ENCODE results near the gene IL24. TPM values are rescaled to one million over a fixed set of nuclear protein-coding genes. Genes with fewer than 3 reads are reported as not detected.

The IL24 gene
- total RNA-seq, 1 experiment from 2014 or later: not detected

DNA sequence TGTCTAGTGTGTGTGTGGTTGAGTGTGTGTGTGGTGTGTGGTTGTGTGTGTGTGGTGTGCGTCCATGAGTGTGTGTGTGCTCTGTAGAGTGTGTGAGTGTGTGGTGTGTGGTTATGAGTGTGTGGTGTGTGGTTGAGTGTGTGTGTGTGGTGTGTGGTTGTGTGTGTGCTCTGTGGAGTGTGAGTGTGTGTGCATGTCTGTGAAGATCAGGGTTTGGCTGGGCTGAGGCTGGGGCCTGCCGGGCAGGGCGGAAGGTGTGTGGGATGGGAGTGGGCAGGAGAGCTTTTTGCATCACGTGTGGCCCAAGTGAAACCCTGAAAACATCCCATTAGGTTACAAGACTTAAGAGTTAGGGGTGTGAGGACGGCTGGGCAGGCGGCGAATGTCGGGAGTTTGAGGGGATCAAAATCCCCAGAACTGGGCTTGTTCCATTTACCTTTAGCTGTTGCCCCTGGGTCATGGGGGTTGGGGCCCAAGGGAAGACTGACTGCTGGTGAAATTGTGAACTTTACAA, 27.4 kb downstream of the IL24 start:
- DNase-seq (ENCODE audit: low spot score): no peak

DNA sequence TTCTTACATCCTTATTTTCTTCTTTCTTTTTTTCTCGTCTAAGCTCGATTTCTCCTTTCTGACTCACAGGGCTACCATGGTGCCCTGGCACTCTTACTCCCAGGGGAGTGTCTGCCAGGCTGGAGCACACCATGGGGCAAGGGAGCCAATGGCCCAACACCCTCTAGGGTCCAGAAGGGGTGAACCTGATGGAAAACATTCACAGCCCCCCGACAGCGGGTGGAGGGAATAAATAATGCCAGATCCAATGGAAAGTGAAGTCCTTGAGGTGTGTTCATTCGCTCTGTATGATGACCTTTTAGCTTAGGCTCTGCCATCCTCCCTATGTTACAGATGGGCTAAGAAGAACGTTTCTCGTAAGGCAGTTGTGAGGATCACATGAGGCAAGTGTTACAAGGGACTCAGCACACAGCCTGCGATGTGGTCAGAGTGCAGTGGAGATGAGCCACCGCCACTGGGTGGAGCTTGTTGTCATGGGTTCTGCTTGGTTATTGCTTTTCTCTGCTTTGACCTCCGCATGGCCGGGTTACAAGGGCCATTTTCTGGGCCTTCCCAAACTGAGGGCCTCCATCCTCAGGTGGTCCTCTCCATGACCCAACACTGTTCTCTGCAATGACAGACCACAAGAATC, 28.0 kb downstream of the IL24 start:
- peak; percentile 20 for DNase-seq (ENCODE audit: low spot score)

DNA sequence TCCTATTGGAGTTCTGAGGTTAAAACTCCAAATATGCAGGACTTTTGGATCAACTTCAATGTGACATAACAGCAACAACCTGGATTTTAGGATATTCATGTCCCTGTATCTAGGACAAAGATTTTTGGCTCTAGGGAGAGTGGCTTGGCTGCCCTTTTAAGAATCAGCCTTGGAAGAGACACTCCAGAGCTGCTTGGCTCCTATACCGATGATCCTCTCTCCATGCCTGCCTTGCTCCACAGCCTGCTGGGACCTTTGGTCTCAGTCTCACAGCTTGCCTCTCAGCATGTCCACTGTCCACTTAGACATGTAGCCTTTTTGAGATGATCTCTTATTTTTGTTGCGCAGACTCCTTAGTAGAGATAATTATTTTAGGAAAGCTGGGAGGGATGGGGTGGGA, 29.0 kb downstream of the IL24 start:
- DNase-seq (ENCODE audit: low spot score): no peak

DNA sequence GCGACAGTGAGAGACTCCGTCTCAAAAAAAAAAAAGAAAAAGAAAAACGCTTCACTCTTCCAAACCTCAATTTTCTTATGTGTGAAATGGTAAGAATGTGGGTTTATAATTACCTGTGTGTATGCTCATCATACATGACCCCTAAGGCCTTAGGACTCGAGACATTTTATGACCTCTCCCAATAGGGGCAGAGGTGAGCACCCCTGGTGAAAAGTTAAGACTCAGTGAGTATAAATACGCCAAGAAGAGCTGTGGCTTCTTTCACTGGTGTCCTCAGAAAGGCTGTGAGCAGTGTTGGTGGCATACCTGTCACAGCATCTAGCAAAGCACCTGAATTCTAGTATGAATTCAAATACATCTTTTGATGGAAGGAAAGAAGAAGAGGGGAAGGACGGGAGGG, 32.3 kb downstream of the IL24 start:
- no peak for DNase-seq (ENCODE audit: low spot score)

DNA sequence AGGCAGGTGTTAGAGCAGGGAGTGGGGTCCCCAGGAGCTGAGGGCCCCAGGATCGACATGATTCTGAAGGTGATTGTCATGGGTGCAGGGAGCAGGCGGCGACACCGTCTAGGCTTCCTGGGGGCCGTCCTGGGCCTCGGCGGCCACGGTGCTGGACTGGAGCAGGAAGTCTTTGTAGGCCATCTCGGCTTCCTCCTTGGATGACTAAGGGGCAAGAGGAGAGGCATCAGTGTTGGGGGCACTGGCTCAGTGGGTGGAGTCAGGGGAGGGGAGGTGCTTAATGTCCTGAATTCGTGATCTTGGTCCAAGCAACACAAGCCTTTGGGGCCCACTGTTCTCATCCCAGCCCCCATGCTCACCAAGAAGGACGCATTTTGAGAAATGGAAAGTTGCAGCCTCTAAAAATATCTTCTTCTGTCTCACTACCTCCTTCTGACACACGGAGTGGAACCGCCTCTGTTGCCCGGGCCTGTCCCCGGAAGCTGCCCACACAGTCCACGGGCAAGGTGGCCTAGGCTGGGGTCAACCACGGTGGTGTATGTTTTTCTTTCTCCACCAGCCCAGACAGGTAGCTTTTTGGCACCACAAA, 33.1 kb downstream of the IL24 start:
- DNase-seq (ENCODE audit: low spot score): no peak

DNA sequence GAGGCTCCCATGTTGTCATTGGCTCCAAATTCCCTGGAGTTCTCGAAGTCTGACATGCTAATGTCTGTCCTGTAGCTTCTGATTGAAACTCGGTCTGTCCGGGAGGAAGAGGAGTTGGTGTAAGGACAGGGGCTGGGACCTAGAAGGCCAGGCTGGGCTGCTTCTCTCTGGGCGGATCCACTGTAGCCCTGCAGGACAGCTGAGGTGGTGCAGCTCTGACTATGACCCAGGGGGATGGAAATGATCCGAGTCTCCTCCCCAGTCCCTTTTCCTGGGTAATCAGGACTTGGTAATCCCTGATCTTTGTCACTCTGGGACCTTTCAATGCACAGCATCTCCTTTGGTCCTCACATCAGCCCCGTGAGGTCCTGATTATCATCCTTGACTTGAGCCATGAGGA, 34.5 kb downstream of the IL24 start:
- DNase-seq (ENCODE audit: low spot score): no peak

DNA sequence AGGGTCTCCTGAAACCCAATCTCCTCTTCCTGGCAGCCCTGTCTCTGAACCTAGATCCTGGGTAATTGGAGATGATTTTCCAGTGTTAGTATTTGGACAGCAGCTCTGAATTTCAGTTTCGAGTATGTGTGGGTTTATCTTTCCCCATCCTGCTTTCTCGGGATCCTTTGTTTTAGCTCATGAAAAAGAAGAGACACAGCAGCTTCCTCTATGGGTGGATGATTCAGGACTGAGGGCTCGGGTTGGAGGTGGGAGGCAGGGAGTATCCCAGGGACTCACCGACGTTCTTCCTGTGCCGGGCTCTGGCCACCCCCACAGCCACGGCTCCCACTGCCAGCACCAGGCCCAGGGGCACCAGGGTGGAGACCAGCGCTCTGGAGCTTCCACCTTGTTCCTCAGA, 34.9 kb downstream of the IL24 start:
- no peak for DNase-seq (ENCODE audit: low spot score)

DNA sequence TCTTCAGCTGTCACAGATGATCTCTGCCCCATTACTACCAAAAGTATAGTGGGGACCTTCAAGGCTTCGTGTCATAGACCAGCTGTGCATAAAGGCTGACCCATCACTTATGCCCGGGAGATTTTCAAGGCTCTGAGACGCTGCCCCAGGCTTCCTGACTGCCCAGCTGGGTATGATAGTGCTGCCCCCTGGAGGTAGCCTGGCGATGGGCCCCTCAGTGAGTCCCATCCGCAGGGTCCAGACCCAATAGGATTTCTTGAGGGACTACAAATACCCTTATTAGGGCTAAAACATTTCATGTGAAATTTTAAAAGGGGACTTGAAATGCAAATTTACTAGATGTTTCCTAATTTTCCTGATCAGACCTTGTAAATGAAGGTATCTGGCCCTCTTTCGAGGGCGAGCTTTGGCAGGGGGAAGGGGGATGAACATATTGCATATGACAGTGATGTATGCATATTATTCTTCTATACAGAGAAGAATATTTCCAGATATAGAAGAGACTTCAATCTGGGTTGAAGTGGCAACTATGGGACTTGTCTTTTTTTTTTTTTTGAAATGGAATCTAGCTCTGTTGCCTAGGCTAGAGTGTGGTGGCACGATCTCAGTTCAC, 36.2 kb downstream of the IL24 start:
- DNase-seq (ENCODE audit: low spot score): peak; percentile 35

DNA sequence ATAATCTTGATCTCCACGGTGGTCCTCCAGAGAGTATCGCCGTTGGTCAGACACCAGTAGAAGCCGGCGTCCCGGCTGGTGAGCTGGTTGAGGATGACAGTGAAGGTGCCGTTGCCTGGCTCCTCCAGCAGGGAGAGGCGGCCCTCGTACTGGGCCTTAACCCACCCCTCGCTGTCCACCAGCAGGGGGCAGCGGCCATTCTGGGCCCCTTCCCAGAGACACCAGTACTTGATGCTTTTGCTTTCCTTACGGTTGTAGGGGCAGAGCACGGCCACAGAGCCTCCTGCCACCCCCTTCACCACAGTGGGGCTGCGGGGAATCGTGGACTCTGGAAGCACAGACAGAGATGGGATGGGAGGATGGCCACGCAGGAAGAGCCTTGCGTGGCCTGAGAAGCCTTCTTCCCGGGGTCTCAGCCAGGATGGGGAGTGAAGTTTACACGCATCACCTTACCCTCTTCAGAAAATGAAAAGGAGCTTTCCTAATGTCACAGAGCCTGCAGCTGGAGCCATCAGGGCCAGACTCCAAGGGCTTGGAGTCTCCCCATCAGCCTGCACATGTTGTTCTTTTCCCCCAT, 38.3 kb downstream of the IL24 start:
- DNase-seq (ENCODE audit: low spot score): peak; percentile 64

DNA sequence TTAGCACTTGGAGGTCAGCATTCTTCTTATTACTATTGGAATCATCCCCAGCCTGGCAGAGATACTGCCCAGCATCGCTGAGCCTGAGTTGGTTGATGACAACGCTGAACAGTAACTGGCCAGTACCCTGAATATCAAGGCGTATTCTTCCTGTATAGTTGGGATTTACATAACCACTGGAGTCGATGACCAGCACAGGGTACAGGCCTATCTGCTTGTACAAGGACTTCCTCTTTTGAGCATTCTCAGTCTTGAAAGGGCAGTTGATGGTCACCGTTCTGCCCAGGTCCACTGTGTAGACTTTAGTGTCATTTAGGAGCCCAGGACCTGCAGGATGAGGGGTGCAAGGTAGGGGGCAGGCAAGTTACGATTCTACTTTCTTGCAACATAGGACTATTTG, 40.2 kb downstream of the IL24 start:
- no peak for DNase-seq (ENCODE audit: low spot score)

DNA sequence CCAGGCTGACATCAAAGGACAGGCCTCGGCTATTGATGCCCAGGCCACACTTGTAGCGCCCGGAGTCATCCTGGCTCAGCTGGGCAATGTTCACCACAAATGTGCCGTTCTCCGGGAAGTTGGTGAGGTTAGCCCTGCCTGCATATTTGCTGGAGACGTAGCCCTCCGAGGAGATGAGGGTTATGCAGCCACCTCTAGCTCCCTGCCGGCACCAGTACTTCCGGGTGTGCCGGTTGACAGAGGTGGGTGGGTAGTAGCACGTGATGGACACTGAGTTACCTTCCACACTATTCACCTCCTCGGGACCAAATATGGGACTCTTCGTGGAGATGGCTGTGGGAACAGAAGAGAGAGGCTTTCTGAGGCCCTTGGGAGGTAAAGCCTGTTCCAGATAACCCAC, 41.9 kb downstream of the IL24 start:
- no peak for DNase-seq (ENCODE audit: low spot score)

DNA sequence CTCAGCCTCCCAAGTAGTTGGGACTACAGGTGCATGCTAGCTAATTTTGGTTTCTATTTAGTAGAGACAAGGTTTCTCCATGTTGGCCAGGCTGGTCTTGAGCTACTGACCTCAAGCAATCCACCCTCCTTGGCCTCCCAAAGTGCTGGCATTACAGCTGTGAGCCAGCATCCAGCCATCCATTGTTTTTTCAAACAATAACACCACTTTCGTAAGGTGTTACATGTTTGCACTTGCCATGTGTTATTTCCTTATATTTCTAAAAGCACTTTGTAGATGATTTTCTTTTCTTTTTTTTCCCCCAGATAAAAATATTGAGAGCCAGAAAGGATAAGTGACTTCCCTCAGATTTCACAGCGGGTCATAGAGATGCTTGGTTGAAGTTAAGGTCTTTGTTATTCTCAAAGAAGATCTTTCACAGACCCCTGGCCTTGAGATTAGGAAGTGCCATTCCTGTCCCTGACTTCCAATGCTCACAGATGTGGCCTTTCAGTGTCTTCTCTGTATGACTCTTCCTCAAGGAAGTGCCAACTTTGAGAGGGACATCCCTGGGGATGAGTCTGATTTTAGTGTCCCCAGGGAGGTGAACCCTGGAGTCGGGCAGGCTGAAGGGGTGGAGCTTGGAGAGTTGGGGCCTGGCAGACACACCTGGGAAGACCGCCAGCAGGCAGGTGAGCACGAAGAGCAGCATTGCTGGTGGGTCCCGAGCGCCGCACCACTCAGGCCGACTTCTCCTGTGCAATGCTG, 42.8 kb downstream of the IL24 start:
- DNase-seq (ENCODE audit: low spot score): no peak

DNA sequence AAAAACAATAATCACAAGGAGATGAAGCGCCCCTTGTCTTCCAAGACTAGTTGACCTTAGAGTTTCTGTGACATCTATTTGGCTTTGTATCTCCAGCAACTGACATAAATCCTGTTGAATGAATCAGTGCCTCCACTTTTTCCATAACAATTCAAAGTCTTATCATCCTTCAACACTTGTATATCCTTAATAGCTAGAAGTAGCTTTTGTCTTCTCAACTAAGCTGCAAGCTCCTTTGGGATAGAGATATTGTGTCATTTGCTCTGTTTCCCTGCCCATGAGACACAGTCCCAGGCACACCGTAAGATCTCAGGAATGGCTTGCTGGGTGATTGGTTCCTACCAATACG, 43.3 kb downstream of the IL24 start:
- DNase-seq (ENCODE audit: low spot score): no peak

DNA sequence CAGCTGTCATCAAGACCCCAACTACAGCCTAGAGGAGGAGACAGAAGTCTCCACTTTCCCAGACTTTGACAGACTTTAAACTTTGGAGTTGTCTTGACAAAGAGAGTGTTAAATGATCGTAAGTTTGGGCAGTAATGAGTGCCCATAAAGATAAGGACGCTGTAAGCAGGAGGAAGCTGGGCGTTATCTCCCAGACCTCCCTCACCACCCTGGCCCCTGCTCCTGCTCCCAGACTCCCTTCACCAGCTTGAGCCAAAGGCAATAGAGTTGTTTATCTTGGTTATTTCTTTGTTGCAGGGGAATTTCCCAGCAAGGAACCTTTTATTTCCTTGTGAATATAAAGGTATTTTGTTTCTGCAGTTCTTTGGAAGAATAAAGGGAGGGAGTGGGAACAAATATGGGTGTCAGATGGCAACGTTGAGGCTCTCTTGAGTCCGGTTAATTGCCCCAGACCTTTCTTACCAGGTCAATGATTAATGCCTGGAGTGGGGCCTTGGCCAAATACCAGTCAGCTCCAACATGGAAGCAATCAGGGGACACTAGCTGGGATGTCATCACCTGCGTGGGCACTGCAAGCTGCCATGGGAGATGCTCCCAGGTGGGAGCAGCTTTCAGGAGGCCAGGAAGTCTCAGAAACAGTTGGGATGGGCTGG, 44.6 kb downstream of the IL24 start:
- peak; percentile 39 for DNase-seq (ENCODE audit: low spot score)

DNA sequence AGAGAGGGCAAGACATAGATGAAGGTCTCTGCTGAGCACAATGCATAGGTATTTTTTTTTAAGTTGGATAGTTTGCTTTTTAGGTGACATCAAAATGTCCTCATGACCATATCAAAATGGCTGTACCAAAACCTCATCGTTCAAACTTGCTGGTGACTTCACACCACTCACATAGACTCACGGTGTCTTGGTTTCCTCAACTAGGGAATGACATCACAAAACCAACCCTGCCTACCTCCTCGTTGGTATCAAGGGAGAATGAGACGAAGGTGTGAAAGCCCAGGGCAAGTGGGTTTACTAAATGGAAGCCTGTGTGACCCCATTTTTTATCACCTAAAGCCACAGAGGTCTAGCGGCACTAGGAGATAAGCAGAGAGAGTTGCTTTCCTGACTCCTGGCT, 47.5 kb downstream of the IL24 start:
- no peak for DNase-seq (ENCODE audit: low spot score)

DNA sequence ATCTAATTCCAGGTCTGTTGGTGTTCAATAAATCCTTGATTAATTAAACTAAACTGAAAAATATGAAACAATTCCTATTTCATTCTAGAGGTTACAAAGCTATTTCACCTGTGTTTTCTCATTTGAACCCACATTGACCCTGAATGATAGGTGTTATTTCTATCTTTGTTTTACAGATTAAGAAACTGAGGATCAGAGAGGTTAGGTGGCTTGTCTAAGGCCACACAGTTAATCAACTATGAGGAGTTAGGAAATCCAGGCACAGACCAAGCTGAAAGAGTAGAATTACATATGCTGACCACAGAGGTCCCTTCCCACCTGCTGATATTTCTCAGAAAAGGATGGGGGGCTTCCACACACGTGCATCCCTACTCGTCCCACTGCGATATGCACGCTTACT, 48.5 kb downstream of the IL24 start:
- no peak for DNase-seq (ENCODE audit: low spot score)

DNA sequence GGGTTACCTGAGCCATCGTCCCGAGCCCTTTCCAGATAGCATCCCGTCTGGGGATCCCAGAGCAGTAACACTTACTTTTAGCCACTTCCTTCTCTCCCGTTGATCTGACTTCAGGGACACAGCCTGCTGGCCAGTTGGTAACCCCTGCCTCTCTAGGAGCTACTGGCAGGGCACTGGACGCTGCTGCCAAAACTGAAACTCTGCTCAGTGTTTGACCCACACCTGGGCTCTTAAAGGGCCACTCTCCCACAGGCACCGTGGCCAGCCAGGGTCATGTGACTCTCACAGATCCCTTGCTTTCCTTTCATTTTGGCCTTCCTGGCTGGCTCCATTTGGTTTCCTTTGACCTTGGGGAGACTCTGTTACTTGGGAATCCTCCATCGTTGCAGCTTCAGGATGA, 49.0 kb downstream of the IL24 start, which contains the start of gene PIGR:
Gene PIGR, minus strand, starts transcription at position 206 of the 400 bp plus-strand sequence. CDS start 5,935 bp downstream, outside the sequence.
- DNase-seq (ENCODE audit: low spot score): no peak

DNA sequence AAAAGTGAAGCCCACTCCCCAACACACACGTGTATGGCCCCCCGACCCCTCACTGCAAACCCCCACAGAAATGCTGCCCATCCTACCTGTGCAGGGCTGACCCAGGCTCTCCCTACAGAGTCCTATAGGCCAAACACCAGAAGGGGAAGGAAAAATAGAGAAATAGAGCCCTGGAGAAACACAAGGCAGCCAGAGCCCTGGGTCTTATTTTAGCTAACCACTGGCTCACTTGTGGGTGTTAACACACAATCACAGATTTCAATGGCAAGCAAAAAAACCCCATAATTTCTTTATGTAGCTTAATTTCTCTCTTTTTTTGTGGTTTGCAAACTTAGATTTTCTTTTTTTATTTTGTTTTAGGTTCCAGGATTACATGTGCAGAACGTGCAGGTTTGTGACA, 50.0 kb downstream of the IL24 start:
- no peak for DNase-seq (ENCODE audit: low spot score)

DNA sequence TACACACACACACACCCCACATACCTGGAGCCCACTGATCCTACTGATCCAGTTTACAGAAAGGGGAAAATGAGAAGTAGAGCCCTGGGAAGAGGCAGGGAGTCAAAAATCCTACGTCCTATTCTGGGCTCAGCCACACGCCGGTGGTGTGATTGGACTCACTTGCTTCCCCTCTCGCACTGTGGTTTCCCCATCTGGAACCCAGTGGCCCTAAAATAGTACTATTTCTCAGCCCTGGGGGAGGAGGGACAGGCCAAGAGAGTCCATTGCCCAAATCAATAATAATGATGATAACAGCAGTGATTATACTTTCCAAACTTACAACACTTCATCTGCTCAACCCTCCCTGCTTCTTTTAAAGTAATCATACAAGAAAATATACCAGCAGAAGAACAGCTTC, 52.0 kb downstream of the IL24 start:
- no peak for DNase-seq (ENCODE audit: low spot score)

DNA sequence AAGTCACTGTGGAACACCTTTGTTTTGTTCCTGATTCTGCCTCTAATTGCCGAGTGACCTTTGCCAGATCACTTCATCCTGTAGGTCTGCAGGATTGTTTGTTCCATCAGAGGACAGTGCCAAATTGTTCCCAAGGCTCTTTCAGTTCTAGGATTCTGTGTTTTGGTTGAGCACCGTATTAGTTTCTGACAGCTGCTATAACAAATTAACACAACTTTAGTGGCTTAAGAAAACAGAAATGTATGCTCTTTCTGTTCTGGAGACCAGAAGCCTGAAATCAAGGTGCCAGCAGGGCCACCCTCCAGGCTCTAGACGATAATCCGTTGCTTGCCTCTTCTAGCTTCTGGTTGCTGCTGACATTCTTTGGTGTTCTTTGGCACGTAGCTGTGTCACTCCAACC, 52.4 kb downstream of the IL24 start:
- no peak for DNase-seq (ENCODE audit: low spot score)

DNA sequence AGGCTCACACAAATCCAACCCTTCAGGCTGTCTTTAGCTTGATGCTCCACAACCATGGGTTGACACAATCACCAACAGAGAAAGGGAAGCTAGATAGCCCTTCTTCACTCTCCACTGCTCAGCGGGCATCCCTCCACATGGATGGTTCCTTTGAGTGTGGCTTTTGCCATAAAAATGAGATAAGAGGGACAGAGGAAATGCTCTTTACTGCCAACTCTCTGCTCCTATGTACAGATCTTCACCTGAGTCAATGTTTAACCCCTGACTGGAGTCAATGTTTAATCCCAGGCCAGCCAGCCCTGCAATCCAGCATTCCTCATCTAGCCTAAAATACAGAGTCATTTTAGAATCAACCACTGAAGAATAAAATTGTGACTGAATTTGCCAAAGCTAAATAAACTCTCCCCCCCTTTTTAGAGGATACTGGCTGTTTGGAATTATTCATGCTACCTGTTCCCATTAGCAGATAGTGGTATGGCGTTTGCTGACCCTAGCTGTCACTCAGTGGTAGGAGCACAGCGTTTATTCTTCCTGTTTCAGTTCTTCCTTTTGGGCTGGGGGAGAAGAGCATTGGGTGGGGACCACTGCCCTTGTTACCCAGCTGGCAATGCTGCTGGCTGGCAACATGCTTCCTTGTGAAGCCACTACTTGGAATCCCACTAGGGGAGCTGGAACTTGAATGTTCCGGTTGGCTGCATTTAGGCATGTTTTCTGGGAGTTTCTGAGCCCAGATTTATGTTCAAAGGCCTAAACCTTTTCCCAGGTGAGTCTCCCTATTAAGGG, 54.3 kb downstream of the IL24 start:
- DNase-seq (ENCODE audit: low spot score): peak; percentile 70

All from HT-29 (cell line).